NCI-H748 (cell line): Measurements from ENCODE around the gene HEBP1.

Experiments used
- DNase-seq: peaks from one replicate; lab custom pipeline; 2025; ENCODE audit not compliant: unreplicated experiment; lab: John Stamatoyannopoulos, UW

The HEBP1 gene

DNA sequence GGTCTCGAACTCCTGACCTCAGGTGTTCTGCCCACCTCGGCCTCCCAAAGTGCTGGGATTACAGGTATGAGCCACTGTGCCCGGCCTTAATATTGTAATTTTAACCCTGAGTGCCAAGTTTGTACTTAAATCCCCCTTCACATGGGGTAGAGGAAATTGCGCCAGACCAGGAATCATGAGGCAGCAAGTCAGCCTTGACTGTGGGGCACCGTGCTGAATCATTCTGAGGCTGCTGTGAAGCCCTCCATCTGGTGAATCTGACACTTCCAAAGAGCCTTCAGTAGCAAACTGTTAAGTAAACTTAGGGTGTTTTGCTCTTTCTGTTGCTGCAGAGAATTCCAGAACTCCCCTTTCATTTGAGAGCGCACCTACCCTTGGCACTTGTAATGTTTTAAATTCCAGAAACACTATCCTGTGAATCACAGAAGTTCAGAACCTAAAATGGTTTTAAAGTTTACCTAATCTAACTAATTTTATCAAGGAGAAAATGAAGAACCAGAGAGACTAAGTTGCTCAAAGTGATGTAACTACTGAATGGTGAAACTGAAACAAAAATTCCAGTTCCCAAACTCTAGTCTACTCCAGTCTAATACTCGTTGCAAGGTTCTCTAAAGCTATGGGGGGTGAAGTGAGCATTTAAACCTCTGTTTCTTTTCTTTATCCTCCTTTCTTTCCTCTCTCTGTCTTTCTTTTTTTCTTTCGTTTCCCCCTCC, 7.5 kb downstream of the HEBP1 start:
- DNase-seq = no peak

- no peak for DNase-seq
These were observed 9.2 kb downstream of the HEBP1 start for GRCh38 chr12:12990700-12991468.

- no peak for DNase-seq
These were observed 12.6 kb downstream of the HEBP1 start for GRCh38 chr12:12987421-12987820.

- no peak for DNase-seq
These were observed 13.2 kb downstream of the HEBP1 start for GRCh38 chr12:12986775-12987331.

DNA sequence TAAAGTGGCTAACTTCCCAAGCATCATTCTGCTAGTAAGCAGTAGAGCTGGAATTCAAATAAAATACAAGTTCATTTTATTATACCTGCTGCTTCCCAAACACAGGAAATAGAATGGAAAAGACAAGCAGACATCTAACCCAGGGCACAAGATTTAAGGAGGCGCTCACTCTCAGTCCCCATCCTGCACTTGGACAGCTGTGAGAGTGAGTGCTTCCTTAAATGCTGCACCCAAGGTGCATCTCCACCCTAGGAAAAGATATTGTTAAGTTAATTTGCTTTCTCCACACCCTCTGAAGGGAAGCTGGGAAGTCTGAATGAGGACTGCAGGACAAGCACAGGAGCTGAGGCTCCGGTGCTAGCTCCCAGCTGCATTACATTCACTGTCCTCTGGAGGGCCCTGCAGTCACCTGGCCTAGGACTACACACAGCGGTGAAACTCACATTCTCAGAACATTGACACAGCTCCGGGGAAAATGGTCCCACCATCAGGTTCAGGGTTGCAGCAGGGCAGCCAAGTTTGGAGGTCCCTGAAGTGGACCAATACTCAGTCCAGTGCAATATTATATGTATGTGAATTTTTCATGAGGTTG, 14.2 kb downstream of the HEBP1 start:
- DNase-seq = no peak

- DNase-seq = no peak
These were observed 15.9 kb downstream of the HEBP1 start for GRCh38 chr12:12984149-12984548.

GRCh38 chr12:12983420-12984035, 16.5 kb downstream of the HEBP1 start:
- peak; percentile 30 for DNase-seq

DNA sequence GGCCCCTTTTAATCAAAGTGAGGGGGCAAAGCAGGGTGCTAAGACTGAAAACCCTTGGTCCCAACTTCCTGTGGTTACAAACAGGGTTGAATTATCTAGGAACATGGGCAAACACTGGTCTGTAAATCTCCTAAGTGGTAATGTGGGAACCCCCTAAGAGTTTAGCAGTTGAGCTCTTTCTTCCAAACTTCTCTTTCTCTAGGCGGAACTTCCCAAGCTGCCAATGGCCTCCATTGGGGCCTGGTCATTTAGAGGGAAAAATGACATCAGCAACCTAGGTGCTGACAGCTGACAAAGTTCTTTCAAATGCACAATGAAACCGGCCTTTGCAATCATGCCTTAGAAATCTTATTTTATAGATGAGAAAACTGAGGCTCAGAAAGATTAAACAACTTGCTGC, 17.7 kb downstream of the HEBP1 start:
- DNase-seq = no peak

- DNase-seq = no peak
These were observed 20.3 kb downstream of the HEBP1 start for GRCh38 chr12:12979731-12980259.

- no peak for DNase-seq
These were observed 20.9 kb downstream of the HEBP1 start for GRCh38 chr12:12979126-12979525.

- no peak for DNase-seq
These were observed 22.8 kb downstream of the HEBP1 start for GRCh38 chr12:12977231-12977630.

- DNase-seq = no peak
These were observed 23.7 kb downstream of the HEBP1 start for GRCh38 chr12:12976366-12976765.

DNA sequence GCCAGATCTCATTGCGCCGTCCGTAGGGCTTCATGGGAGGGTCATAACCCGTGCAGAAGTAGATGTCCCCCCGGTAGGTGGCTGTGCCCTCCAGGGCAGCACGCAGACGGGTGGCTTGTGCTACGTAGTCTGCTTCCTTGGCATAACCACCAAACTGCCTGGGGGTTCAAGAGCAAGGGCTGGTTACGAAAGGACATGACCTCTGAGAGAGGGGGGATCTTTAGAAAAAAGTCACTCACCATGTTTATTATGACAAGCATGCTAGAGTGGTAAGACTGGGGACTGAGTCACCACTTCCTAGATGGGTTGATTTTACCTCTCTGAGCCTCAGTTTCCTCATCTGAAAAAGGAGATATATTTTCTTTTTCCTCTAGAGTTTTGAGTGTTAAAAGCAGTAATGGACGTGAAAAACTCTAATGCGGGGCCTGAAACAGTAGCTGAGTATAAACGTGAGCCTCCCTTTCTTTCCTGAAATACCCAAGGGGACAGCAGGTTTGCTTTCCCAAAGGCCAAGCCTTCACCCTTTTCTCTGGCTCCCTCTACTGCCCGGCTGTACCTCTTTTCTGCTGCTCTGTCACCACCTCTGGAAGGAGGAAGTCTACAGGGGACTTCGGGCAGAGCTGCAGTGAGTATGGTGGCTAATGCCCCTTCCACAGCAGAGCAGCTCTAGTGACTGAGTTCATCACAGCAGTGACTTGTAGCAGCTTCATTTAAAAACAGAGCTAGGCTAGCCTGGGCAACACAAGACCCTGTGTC, 24.6 kb downstream of the HEBP1 start:
- peak; percentile 3 for DNase-seq

DNA sequence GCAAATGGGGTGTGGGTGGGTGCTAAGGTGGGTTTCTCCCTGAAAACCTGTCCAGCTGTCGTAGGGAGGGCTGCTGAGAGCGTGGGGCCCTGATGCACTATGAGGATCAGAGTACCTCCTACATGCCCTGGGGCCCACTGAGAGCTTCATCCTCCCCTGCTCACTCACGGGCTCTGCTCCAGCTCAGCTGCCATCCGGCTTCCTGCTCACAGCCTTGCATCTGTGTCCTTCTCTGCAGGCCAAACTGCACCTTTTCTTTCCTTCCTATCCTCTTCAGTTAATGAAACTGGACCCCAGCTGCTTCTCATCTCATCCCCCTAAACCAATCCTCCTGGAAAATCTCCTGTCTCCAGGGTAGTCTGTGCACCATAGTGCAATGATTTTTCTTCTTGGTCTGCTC, 25.9 kb downstream of the HEBP1 start:
- no peak for DNase-seq

- no peak for DNase-seq
These were observed 27.0 kb downstream of the HEBP1 start for GRCh38 chr12:12973019-12973418.

DNA sequence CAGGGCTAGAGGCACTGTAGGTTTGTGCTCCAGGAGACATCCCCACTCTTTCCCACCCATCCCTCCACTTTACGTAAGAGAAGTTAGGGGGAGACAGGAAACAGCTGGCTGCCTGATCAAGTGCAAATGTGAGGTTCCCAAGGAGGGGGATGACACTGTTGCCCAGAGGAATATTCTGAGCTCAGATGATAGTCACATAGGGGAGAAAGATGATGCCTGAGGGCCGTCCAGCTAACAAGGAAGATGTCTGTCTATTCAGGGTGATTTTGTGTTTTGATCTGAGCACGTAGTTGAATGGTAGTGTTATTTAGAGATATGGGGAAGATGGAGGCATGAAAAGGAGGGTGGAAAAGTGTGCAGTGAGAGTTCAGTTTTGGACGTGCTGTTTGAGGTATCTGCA, 34.2 kb downstream of the HEBP1 start:
- no peak for DNase-seq

DNA sequence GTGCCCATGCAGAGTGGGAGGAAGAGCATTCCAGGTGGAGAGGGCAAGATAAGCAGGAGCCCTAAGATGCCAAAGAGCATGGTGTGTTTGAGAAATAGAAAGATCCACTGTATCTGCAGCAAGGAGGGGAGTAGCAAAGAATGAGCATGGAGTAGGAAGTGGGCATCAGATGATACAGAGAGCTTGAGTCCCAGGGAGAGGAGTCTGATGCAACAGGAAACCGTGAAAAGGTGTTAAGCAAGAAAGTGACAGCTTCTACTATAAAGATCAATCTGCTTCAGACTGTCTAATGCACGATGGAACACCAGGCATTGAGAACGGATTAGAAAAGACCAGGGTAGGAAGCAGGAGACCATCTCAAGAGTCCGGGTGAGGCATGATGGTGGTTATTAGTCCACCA, 35.8 kb downstream of the HEBP1 start:
- no peak for DNase-seq

GRCh38 chr12:12960639-12961209, 39.3 kb downstream of the HEBP1 start:
- DNase-seq = no peak

DNA sequence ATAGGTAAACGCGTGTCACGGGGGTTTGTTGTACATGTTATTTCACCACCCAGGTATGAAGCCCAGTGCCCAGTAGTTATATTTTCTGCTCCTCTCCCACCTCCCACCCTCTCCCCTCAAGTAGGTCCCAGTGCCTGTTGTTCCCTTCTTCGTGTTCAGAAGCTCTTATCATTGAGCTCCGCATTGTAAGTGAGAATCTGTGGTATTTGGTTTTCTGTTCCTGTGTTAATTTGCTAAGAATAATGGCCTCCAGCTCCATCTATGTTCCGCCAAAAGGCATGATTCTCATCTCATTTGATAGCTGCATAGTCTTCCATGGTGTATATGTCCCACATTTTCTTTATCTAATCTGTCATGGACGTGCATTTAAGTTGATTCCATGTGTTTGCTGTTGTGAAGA, 41.2 kb downstream of the HEBP1 start:
- no peak for DNase-seq
